ENCODE data around the gene P4HB.

The P4HB gene

DNA sequence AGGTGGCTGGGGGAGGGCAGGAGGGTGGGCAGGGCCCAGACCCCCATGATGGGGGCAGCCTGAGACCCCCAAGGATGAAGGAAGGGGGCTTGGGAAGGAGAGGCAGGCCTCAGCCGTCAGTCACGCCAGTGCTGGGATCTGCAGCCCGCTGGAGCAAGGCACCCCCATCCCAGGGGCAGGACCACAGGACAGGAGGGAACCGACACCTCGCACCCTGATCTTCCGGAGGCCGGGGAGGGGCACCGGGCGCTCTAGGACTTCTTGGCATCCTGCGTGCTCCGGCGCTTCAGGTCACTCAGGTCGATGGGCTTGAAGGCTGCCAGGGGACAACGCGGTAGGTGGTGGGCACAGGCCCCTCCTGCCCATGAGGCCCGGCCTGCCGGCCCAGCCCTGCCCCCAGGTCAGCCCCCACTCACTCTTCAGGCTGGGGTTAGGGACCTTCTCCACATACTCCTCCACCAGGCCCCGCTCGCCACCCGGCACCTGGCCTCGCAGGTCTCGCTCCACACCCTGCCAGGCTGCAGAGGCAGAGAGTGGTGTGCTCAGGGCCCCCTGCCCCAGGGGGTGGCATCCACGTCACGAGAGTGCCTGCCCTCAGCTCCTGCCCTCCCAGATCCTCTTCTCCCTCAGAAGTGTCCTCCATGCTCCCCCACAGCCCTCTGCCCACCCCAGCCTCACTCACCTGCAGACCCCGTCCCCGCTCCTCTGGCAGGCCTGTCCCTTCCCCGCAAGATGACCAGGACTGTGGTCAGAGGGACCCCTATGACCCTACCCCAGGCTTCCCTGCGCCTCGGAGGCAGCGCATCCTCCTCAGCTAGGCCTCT lies 37.1 kb downstream of the P4HB start:
- H3K4me3 ChIP-seq (replicated peaks; ENCODE audit: insufficient read depth, low read length) = no peak overlapping the region
- no peak overlapping the region for H3K27ac ChIP-seq (replicated peaks)
- DNase-seq (ENCODE audit: low read depth in 1 of 2, low spot score in 1 of 2) = no peak
- no peak for TF ChIP-seq GABPA (IDR thresholded peaks at IDR 0.05; ENCODE audit: low read depth)
- TF ChIP-seq, protein P1, sequence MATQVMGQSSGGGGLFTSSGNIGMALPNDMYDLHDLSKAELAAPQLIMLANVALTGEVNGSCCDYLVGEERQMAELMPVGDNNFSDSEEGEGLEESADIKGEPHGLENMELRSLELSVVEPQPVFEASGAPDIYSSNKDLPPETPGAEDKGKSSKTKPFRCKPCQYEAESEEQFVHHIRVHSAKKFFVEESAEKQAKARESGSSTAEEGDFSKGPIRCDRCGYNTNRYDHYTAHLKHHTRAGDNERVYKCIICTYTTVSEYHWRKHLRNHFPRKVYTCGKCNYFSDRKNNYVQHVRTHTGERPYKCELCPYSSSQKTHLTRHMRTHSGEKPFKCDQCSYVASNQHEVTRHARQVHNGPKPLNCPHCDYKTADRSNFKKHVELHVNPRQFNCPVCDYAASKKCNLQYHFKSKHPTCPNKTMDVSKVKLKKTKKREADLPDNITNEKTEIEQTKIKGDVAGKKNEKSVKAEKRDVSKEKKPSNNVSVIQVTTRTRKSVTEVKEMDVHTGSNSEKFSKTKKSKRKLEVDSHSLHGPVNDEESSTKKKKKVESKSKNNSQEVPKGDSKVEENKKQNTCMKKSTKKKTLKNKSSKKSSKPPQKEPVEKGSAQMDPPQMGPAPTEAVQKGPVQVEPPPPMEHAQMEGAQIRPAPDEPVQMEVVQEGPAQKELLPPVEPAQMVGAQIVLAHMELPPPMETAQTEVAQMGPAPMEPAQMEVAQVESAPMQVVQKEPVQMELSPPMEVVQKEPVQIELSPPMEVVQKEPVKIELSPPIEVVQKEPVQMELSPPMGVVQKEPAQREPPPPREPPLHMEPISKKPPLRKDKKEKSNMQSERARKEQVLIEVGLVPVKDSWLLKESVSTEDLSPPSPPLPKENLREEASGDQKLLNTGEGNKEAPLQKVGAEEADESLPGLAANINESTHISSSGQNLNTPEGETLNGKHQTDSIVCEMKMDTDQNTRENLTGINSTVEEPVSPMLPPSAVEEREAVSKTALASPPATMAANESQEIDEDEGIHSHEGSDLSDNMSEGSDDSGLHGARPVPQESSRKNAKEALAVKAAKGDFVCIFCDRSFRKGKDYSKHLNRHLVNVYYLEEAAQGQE (IDR thresholded peaks at IDR 0.05; ENCODE audit: insufficient replicate concordance, low read depth) = no peak
- no peak for TF ChIP-seq POLR2AphosphoS5 (IDR thresholded peaks at IDR 0.05; ENCODE audit: low read depth)
- TF ChIP-seq, protein P2, sequence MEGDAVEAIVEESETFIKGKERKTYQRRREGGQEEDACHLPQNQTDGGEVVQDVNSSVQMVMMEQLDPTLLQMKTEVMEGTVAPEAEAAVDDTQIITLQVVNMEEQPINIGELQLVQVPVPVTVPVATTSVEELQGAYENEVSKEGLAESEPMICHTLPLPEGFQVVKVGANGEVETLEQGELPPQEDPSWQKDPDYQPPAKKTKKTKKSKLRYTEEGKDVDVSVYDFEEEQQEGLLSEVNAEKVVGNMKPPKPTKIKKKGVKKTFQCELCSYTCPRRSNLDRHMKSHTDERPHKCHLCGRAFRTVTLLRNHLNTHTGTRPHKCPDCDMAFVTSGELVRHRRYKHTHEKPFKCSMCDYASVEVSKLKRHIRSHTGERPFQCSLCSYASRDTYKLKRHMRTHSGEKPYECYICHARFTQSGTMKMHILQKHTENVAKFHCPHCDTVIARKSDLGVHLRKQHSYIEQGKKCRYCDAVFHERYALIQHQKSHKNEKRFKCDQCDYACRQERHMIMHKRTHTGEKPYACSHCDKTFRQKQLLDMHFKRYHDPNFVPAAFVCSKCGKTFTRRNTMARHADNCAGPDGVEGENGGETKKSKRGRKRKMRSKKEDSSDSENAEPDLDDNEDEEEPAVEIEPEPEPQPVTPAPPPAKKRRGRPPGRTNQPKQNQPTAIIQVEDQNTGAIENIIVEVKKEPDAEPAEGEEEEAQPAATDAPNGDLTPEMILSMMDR (IDR thresholded peaks at IDR 0.05; ENCODE audit: insufficient read depth, low read length) = no peak
- no peak for TF ChIP-seq SPI1 (IDR thresholded peaks at IDR 0.05; ENCODE audit: borderline replicate concordance, low read depth)
- no peaks in the 10 kb centered on the region for H3K27me3 ChIP-seq (ENCODE audit: insufficient read depth, poor library complexity, severe bottlenecking)

DNA sequence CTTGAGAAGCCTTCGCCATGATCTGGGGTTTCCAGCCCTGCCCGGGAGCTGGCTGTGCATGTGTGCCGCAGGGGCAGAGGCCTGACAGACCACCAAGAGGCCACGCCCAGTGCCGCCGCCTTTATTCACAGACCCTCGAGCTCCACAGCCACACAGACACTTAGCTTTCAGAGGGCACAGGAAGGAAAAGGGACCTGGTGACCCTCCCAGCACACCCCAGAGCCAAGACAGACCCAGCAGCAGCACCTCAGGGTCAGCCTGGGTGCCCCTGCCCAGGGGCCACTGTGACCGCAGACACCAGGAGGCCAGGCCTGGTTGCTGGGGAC lies 38.1 kb downstream of the P4HB start:
- Histone ChIP-seq H3K27ac (replicated peaks) (no peak overlapping the region), H3K27me3 (ENCODE audit: insufficient read depth, poor library complexity, severe bottlenecking) (no peaks in the 10 kb centered on the region), H3K4me3 (replicated peaks; ENCODE audit: insufficient read depth, low read length) (no peak overlapping the region)
- TF ChIP-seq SPI1 (IDR thresholded peaks at IDR 0.05; ENCODE audit: borderline replicate concordance, low read depth) (no peak), GABPA (IDR thresholded peaks at IDR 0.05; ENCODE audit: low read depth) (no peak), POLR2AphosphoS5 (IDR thresholded peaks at IDR 0.05; ENCODE audit: low read depth) (no peak)
- TF ChIP-seq, protein P1 (IDR thresholded peaks at IDR 0.05; ENCODE audit: insufficient replicate concordance, low read depth) = no peak
- TF ChIP-seq, protein P2 (IDR thresholded peaks at IDR 0.05; ENCODE audit: insufficient read depth, low read length) = no peak
- DNase-seq (ENCODE audit: low read depth in 1 of 2, low spot score in 1 of 2) = no peak

DNA sequence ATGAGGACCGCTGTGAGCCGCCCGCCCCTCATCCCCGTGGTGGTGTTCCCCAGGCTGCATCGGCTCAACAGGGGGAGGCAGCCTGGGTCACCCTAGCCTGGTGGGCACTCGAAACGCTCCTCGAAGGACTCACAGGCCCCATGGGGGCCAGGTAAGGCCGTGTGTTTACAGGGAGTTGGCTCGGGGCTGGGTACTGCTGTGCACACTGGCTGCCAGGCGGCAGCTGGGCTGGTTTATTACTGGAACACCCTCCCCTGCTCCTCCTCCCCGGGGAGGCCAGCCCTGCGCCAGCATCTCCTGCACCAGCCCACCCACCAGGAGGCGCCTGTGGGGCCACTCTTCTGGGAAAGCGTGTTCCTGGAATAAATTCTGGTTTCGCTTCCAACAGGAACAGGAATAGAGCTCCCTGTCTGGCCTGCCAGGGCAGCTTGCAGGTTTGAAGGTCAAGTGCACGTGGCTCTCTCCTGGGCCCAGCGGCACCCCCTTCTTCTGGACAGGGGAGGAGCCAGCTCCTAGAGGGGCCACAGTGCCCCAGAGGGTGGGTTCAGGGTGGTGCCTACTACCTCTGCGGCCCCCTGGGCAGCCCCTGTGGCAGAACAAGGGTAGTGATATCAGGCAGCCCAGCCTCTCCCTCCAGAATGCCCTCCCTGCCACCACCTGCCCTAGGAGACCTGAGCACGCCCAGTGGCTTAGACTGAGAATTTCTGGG lies 38.6 kb downstream of the P4HB start:
- DNase-seq (ENCODE audit: low read depth in 1 of 2, low spot score in 1 of 2) = peak; percentile 41 to 61
- Histone ChIP-seq H3K27ac (replicated peaks) (no peak overlapping the region), H3K4me3 (replicated peaks; ENCODE audit: insufficient read depth, low read length) (no peak overlapping the region), H3K27me3 (ENCODE audit: insufficient read depth, poor library complexity, severe bottlenecking) (no peaks in the 10 kb centered on the region)
- no peak for TF ChIP-seq GABPA (IDR thresholded peaks at IDR 0.05; ENCODE audit: low read depth)
- TF ChIP-seq, protein P1 (IDR thresholded peaks at IDR 0.05; ENCODE audit: insufficient replicate concordance, low read depth) = no peak
- TF ChIP-seq, protein P2 (IDR thresholded peaks at IDR 0.05; ENCODE audit: insufficient read depth, low read length) = no peak
- no peak for TF ChIP-seq SPI1 (IDR thresholded peaks at IDR 0.05; ENCODE audit: borderline replicate concordance, low read depth)
- TF ChIP-seq POLR2AphosphoS5 (IDR thresholded peaks at IDR 0.05; ENCODE audit: low read depth) = no peak

All from HL-60 (cell line).